HG03457 (cell line): ENCODE results near the gene CREB3L1.

Experiments
- ATAC-seq: cut with Tn5 transposase; IDR thresholded peaks from one replicate; pipeline ENCODE4 v1.9.1; 2021; ENCODE audit warnings: moderate number of reproducible peaks; ENCODE audit not compliant: unreplicated experiment

Gene CREB3L1

GRCh38 chr11:46363031-46363407 is 85.6 kb downstream of the CREB3L1 start:
- no peak for ATAC-seq

GRCh38 chr11:46363455-46364005 is 86.1 kb downstream of the CREB3L1 start:
- ATAC-seq: no peak

GRCh38 chr11:46364056-46364455 is 86.6 kb downstream of the CREB3L1 start:
- no peak for ATAC-seq

GRCh38 chr11:46364791-46365190 is 87.3 kb downstream of the CREB3L1 start:
- ATAC-seq: no peak

GRCh38 chr11:46366260-46366659 is 88.8 kb downstream of the CREB3L1 start:
- no peak for ATAC-seq

- ATAC-seq: no peak
Measured at GRCh38 chr11:46366661-46367161, 89.2 kb downstream of the CREB3L1 start.

- ATAC-seq: no peak
Measured at GRCh38 chr11:46367244-46367915, 89.9 kb downstream of the CREB3L1 start.

- ATAC-seq: no peak
Measured at GRCh38 chr11:46367916-46368267, 90.4 kb downstream of the CREB3L1 start.

- ATAC-seq: no peak
Measured at GRCh38 chr11:46369458-46370152, 92.1 kb downstream of the CREB3L1 start.

GRCh38 chr11:46370253-46370652 is 92.8 kb downstream of the CREB3L1 start:
- ATAC-seq: no peak
